Activated CD4-positive, alpha-beta T cell treated with anti-CD3 and anti-CD28 coated beads, Interleukin-2, amount 10 ng/mL, durations not matched to agents 7 days and 5 days (primary cell): ENCODE results near the gene PPA2. TPM values are rescaled to one million over a fixed set of nuclear protein-coding genes. Genes with fewer than 3 reads are reported as not detected.
"Not testable (repeated sequence)": the region's sequence is repeated elsewhere in the genome, so short reads cannot be mapped to it uniquely, and the experiment has no call there.

ENCODE experiments used
- CTCF ChIA-PET: fragments of 350-600 bp; sonication (Branson Sonifier 250); formaldehyde crosslinking; loops from one replicate; lab custom pipeline; 2021; ENCODE audit warnings: antibody characterized with exemption; lab: Charles Lee
- POLR2A ChIA-PET: fragments of 350-600 bp; sonication (Branson Sonifier 250); formaldehyde crosslinking; loops from one replicate; lab custom pipeline; 2021; ENCODE audit warnings: antibody characterized with exemption; lab: Charles Lee
- DNase-seq: peaks from one replicate; pipeline ENCODE4 v3.0.0-alpha.2; 2020
- H3K27ac Mint-ChIP-seq: one replicate; pipeline ENCODE4 v1.8.0; 2021; ENCODE audit warnings: mild to moderate bottlenecking, moderate library complexity, mixed read lengths
- H3K27me3 Mint-ChIP-seq: one replicate; pipeline ENCODE4 v1.8.0; 2021; ENCODE audit warnings: mixed read lengths
- H3K36me3 Mint-ChIP-seq: one replicate; pipeline ENCODE4 v1.8.0; 2021; ENCODE audit warnings: low read depth, mixed read lengths
- H3K4me1 Mint-ChIP-seq: one replicate; pipeline ENCODE4 v1.8.0; 2021; ENCODE audit warnings: mixed read lengths
- H3K4me3 Mint-ChIP-seq: one replicate; pipeline ENCODE4 v1.8.0; 2021; ENCODE audit warnings: mild to moderate bottlenecking, moderate library complexity, mixed read lengths
- H3K9me3 Mint-ChIP-seq: one replicate; pipeline ENCODE4 v1.8.0; 2021; ENCODE audit warnings: mixed read lengths
- total RNA-seq, 2 experiments: library from RNA; stranded (reverse); gene quantifications; one replicate each; pipeline ENCODE4 v1.2.3, GENCODE V29; 2021

The PPA2 gene
- total RNA-seq, 2 experiments from 2014 or later = 40.1 to 49.8 TPM

GRCh38 chr4:105414316-105414715 lies 59.5 kb downstream of the PPA2 start:
- CTCF ChIA-PET = interaction anchor here (2.3 kb wide), 1 partner anchor 20 kb away, joined by 5 read pairs; no protein-coding TSS in a partner anchor
- no peak for DNase-seq
- no peaks in the 10 kb centered on the region for H3K27me3 Mint-ChIP-seq
- POLR2A ChIA-PET = no interaction called here
- H3K36me3 Mint-ChIP-seq = peaks cover 45% of the 10 kb centered on the region
- H3K4me3 Mint-ChIP-seq = no peak overlapping the region
- peaks cover 15% of the 10 kb centered on the region for H3K9me3 Mint-ChIP-seq
- H3K4me1 Mint-ChIP-seq = no peaks in the 10 kb centered on the region
- H3K27ac Mint-ChIP-seq = no peak overlapping the region

GRCh38 chr4:105409135-105409534 lies 64.7 kb downstream of the PPA2 start:
- not testable (repeated sequence) for DNase-seq, H3K4me1 Mint-ChIP-seq, H3K27ac Mint-ChIP-seq, H3K27me3 Mint-ChIP-seq, H3K4me3 Mint-ChIP-seq
- ChIA-PET CTCF (interaction anchor here (0.6 to 0.8 kb wide), 2 partner anchors 10 to 15 kb away, joined by 3 to 4 read pairs; no protein-coding TSS in a partner anchor), POLR2A (interaction anchor here (0.7 kb wide), 1 partner anchor 82 kb away, joined by 3 read pairs; no protein-coding TSS in a partner anchor)
- peaks cover 17% of the 10 kb centered on the region for H3K9me3 Mint-ChIP-seq
- peaks cover 55% of the 10 kb centered on the region for H3K36me3 Mint-ChIP-seq

- no peaks in the 10 kb centered on the region for H3K27me3 Mint-ChIP-seq
- H3K9me3 Mint-ChIP-seq = peaks cover 2% of the 10 kb centered on the region
- DNase-seq = no peak
- POLR2A ChIA-PET = no interaction called here
- CTCF ChIA-PET = no interaction called here
- no peak overlapping the region for H3K27ac Mint-ChIP-seq
- peaks cover 21% of the 10 kb centered on the region for H3K36me3 Mint-ChIP-seq
- H3K4me3 Mint-ChIP-seq = no peak overlapping the region
- H3K4me1 Mint-ChIP-seq = no peaks in the 10 kb centered on the region
These were observed 72.8 kb downstream of the PPA2 start for GRCh38 chr4:105400901-105401677.

- no peak overlapping the region for H3K4me3 Mint-ChIP-seq
- H3K36me3 Mint-ChIP-seq = peaks cover 18% of the 10 kb centered on the region
- ChIA-PET CTCF (no interaction called here), POLR2A (no interaction called here)
- H3K4me1 Mint-ChIP-seq = no peaks in the 10 kb centered on the region
- H3K27me3 Mint-ChIP-seq = no peaks in the 10 kb centered on the region
- H3K27ac Mint-ChIP-seq = no peak overlapping the region
- H3K9me3 Mint-ChIP-seq = no peaks in the 10 kb centered on the region
- no peak for DNase-seq
These were observed 74.2 kb downstream of the PPA2 start for GRCh38 chr4:105399532-105400161.

GRCh38 chr4:105392858-105393257 lies 81.0 kb downstream of the PPA2 start:
- Mint-ChIP-seq H3K27me3 (no peaks in the 10 kb centered on the region), H3K4me1 (no peaks in the 10 kb centered on the region), H3K27ac (no peak overlapping the region), H3K36me3 (peaks cover 26% of the 10 kb centered on the region), H3K4me3 (no peak overlapping the region), H3K9me3 (no peaks in the 10 kb centered on the region)
- no peak for DNase-seq
- POLR2A ChIA-PET = no interaction called here
- CTCF ChIA-PET = interaction anchor here (0.7 kb wide), 1 partner anchor 32 kb away, joined by 4 read pairs; no protein-coding TSS in a partner anchor

GRCh38 chr4:105389167-105389566 lies 84.7 kb downstream of the PPA2 start:
- Mint-ChIP-seq H3K27me3 (no peaks in the 10 kb centered on the region), H3K4me1 (no peaks in the 10 kb centered on the region), H3K9me3 (no peaks in the 10 kb centered on the region), H3K36me3 (peaks cover 29% of the 10 kb centered on the region), H3K27ac (no peak overlapping the region), H3K4me3 (no peak overlapping the region)
- POLR2A ChIA-PET = no interaction called here
- CTCF ChIA-PET = interaction anchor here (0.6 kb wide), 1 partner anchor 37 kb away, joined by 4 read pairs; no protein-coding TSS in a partner anchor
- no peak for DNase-seq

- no peaks in the 10 kb centered on the region for H3K27me3 Mint-ChIP-seq
- H3K27ac Mint-ChIP-seq = no peak overlapping the region
- peaks cover 30% of the 10 kb centered on the region for H3K36me3 Mint-ChIP-seq
- no peaks in the 10 kb centered on the region for H3K4me1 Mint-ChIP-seq
- ChIA-PET POLR2A (no interaction called here), CTCF (no interaction called here)
- H3K9me3 Mint-ChIP-seq = no peaks in the 10 kb centered on the region
- no peak for DNase-seq
- H3K4me3 Mint-ChIP-seq = no peak overlapping the region
These were observed 86.4 kb downstream of the PPA2 start for GRCh38 chr4:105387466-105387865.

- Mint-ChIP-seq H3K9me3 (no peaks in the 10 kb centered on the region), H3K27me3 (no peaks in the 10 kb centered on the region), H3K36me3 (peaks cover 29% of the 10 kb centered on the region), H3K4me3 (no peak overlapping the region), H3K27ac (no peak overlapping the region), H3K4me1 (no peaks in the 10 kb centered on the region)
- ChIA-PET CTCF (interaction anchor here (1.4 kb wide), 1 partner anchor 10 kb away, joined by 4 read pairs; no protein-coding TSS in a partner anchor), POLR2A (interaction anchor here (0.5 kb wide), 1 partner anchor 87 kb away, joined by 3 read pairs; no protein-coding TSS in a partner anchor)
- DNase-seq = no peak
These were observed 87.8 kb downstream of the PPA2 start for GRCh38 chr4:105386012-105386411.

- Mint-ChIP-seq H3K36me3 (peaks cover 10% of the 10 kb centered on the region), H3K9me3 (no peaks in the 10 kb centered on the region), H3K27me3 (no peaks in the 10 kb centered on the region), H3K4me3 (no peak overlapping the region), H3K4me1 (no peaks in the 10 kb centered on the region), H3K27ac (no peak overlapping the region)
- DNase-seq = no peak
- ChIA-PET POLR2A (no interaction called here), CTCF (no interaction called here)
These were observed 99.8 kb downstream of the PPA2 start for GRCh38 chr4:105374071-105374470.

GRCh38 chr4:105373324-105373723 lies 100.5 kb downstream of the PPA2 start:
- H3K4me3 Mint-ChIP-seq = no peak overlapping the region
- no peak overlapping the region for H3K27ac Mint-ChIP-seq
- H3K4me1 Mint-ChIP-seq = no peaks in the 10 kb centered on the region
- peaks cover 2% of the 10 kb centered on the region for H3K9me3 Mint-ChIP-seq
- no peaks in the 10 kb centered on the region for H3K27me3 Mint-ChIP-seq
- ChIA-PET POLR2A (no interaction called here), CTCF (no interaction called here)
- no peak for DNase-seq
- peaks cover 13% of the 10 kb centered on the region for H3K36me3 Mint-ChIP-seq

- H3K4me3 Mint-ChIP-seq = no peak overlapping the region
- DNase-seq = no peak
- H3K27ac Mint-ChIP-seq = no peak overlapping the region
- no peaks in the 10 kb centered on the region for H3K4me1 Mint-ChIP-seq
- POLR2A ChIA-PET = no interaction called here
- H3K9me3 Mint-ChIP-seq = peaks cover 14% of the 10 kb centered on the region
- H3K36me3 Mint-ChIP-seq = peaks cover 35% of the 10 kb centered on the region
- CTCF ChIA-PET = interaction anchor here (0.6 kb wide), 1 partner anchor 56 kb away, joined by 3 read pairs; no protein-coding TSS in a partner anchor
- H3K27me3 Mint-ChIP-seq = no peaks in the 10 kb centered on the region
These were observed 103.9 kb downstream of the PPA2 start for GRCh38 chr4:105369988-105370387.

GRCh38 chr4:105361053-105361452 lies 112.8 kb downstream of the PPA2 start:
- no peak for DNase-seq
- Mint-ChIP-seq H3K36me3 (peaks cover 17% of the 10 kb centered on the region), H3K27me3 (no peaks in the 10 kb centered on the region), H3K27ac (no peak overlapping the region), H3K9me3 (peaks cover 15% of the 10 kb centered on the region), H3K4me3 (no peak overlapping the region), H3K4me1 (no peaks in the 10 kb centered on the region)
- ChIA-PET CTCF (interaction anchor here (0.6 to 1.8 kb wide), 2 partner anchors 9 to 31 kb away, joined by 4 to 11 read pairs; no protein-coding TSS in a partner anchor), POLR2A (no interaction called here)
